HG03520 (cell line): ENCODE measurements around the gene MAGIX.

Source experiments
- ATAC-seq: cut with Tn5 transposase; IDR thresholded peaks from one replicate; pipeline ENCODE4 v1.9.1; 2021; ENCODE audit warnings: mild to moderate bottlenecking, moderate library complexity; ENCODE audit not compliant: unreplicated experiment

MAGIX gene

GRCh38 chrX:49179358-49179757 is 16.8 kb downstream of the MAGIX start:
- ATAC-seq, result no peak

GRCh38 chrX:49183701-49184281 is 21.2 kb downstream of the MAGIX start:
- ATAC-seq, result no peak

- ATAC-seq, result no peak
Measured at GRCh38 chrX:49184294-49185281, 22.0 kb downstream of the MAGIX start.

- peak; percentile 24 for ATAC-seq
Measured at GRCh38 chrX:49186125-49187027, 23.8 kb downstream of the MAGIX start, which contains the start of gene PRICKLE3. Gene PRICKLE3 (minus strand): TSS chrX:49186373. CDS start chrX:49186297, 76 bp downstream.

GRCh38 chrX:49187028-49187394 is 24.5 kb downstream of the MAGIX start:
- no peak for ATAC-seq

GRCh38 chrX:49187526-49187925 is 25.0 kb downstream of the MAGIX start:
- ATAC-seq, result no peak

- ATAC-seq, result no peak
Measured at GRCh38 chrX:49188468-49189076, 26.0 kb downstream of the MAGIX start.

- ATAC-seq, result no peak
Measured at GRCh38 chrX:49189606-49190005, 27.0 kb downstream of the MAGIX start.

- peak; percentile 89 for ATAC-seq
Measured at GRCh38 chrX:49190821-49191573, 28.4 kb downstream of the MAGIX start.

- ATAC-seq, result peak; percentile 8
Measured at GRCh38 chrX:49191574-49192011, 29.0 kb downstream of the MAGIX start.

- no peak for ATAC-seq
Measured at GRCh38 chrX:49192722-49193328, 30.3 kb downstream of the MAGIX start.

GRCh38 chrX:49193542-49193964 is 31.0 kb downstream of the MAGIX start:
- no peak for ATAC-seq

- no peak for ATAC-seq
Measured at GRCh38 chrX:49197543-49198087, 35.1 kb downstream of the MAGIX start.

GRCh38 chrX:49198540-49199314 is 36.2 kb downstream of the MAGIX start:
- no peak for ATAC-seq

- ATAC-seq, result no peak
Measured at GRCh38 chrX:49199315-49199595, 36.7 kb downstream of the MAGIX start.

- peak; percentile 88 for ATAC-seq
Measured at GRCh38 chrX:49199906-49200771, 37.6 kb downstream of the MAGIX start, which contains the start of gene SYP. Gene SYP (minus strand): TSS chrX:49200193. CDS start chrX:49200186, 7 bp downstream.

- ATAC-seq, result no peak
Measured at GRCh38 chrX:49202022-49202421, 39.5 kb downstream of the MAGIX start.
